LoVo (cell line): Measurements from ENCODE around the gene GRK5.
"Not testable (repeated sequence)": the region's sequence is repeated elsewhere in the genome, so short reads cannot be mapped to it uniquely, and the experiment has no call there.

ENCODE experiments used
- DNase-seq: peaks from one replicate; pipeline ENCODE4 v3.0.0-alpha.2; 2016; ENCODE audit warnings: low spot score

GRK5 gene

DNA sequence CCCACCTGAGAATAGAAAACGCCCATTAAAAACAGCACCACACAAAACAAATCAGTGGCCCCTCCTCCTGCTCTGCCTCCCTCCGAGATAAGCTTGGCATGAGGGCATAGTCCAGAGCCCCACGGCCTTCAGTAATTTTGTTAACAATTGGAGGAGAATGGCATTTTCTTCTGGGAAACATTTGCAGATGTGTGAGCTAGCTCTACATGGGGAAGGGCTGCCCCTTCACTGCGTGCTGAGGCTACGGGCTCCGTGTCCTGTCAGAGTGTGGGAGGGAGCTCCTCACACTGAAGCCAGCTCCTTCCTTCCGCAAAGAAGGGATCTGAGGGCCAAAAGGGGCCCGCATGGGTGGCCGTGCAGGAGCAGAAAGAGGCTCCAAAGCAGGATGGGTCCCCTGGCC is 15.2 kb downstream of the GRK5 start:
- DNase-seq, result no peak

DNA sequence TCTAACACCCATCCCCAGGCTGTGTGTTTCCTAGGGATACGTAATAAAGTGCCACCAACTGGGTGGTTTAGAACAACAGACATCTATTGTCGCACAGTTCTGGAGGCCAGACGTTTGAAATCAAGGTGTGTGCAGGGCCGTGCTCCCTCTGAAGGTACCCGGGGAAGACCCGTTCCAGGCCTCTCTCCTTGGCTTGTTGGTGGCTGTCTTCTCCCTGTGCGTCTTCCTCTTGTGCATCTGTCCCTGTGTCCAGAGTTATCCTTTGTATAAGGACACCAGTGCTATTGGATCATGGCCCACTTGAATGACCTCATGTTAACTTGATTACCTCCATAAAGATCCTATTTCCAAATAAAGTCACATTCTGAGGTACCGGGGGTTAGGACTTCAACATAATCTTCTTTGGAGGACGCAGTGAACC is 15.6 kb downstream of the GRK5 start:
- no peak for DNase-seq

DNA sequence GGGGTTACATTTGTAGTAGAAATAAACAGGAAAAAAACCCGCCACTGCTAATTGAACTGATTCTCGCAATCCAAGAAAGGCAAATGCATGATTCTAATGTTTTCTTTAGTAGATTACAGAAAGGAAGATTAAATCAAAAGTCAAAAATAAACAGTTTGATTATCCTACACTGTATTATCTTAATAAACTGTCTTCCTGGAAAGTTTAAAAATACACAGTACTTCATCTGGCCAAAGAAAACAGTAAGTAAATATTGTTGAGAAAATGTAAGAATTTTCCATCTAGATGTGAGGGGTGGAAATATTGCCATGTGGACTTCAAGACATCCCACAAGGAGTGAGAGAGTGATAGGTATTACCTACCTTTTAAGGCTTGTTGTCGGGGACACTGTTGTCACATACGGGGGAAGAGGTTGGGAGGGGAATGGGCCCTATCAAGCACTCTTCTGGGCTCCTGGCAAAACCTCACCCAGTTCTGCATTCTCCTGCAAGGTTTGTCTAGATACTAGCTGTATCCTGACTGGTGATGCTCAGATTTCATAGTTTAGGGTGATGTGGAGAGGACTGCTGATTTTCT is 17.8 kb downstream of the GRK5 start:
- no peak for DNase-seq

DNA sequence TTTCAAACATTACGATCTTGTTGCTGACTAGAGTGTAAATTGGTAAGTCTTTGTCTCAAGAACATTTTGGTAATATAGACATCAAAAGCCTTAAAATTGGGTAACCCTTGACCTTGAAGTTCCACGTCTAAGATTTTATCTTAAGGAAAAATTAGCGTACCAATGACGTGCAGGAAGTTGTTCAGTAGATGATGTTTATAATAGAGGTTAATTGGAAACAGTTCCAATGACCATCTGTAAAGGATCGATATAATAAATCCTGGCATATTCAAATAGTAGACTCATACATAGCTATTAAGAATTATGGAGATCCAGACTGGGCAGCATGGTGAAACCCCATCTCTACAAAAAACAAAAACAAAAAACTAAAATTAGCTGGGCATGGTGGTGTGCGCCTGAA is 20.5 kb downstream of the GRK5 start:
- DNase-seq, result no peak

DNA sequence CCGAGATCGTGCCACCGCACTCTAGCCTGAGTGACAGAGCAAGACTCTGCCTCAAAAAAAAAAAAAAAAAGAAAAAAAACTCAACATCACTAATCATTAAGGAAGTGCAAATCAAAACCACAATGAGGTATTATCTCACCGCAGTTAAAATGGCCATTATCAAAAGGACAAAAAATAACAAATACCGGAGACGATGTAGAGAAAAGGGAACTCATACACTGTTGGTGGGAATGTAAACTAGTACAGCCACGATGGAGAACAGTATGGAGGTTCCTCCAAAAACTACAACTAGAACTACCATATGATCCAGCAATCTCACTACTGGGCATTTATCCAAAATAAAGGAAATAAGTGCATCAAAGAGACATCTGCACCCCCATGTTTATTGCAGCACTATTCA is 24.3 kb downstream of the GRK5 start:
- no peak for DNase-seq

DNA sequence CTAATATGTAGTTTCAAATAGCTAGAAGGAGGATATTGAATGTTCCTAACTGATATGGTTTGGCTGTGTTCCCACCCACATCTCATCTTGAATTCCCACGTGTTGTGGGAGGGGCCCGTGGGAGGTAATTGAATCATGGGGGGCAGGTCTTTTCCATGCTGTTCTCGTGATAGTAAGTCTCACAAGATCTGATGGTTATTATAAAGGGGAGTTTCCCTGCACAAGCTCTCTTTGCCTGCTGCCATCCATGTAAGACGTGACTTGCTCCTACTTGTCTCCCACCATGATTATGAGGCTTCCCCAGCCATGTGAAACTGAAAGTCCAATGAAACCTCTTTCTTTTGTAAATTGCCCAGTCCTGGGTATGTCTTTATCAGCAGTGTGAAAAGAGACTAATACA is 25.1 kb downstream of the GRK5 start:
- DNase-seq, result not testable (repeated sequence)

DNA sequence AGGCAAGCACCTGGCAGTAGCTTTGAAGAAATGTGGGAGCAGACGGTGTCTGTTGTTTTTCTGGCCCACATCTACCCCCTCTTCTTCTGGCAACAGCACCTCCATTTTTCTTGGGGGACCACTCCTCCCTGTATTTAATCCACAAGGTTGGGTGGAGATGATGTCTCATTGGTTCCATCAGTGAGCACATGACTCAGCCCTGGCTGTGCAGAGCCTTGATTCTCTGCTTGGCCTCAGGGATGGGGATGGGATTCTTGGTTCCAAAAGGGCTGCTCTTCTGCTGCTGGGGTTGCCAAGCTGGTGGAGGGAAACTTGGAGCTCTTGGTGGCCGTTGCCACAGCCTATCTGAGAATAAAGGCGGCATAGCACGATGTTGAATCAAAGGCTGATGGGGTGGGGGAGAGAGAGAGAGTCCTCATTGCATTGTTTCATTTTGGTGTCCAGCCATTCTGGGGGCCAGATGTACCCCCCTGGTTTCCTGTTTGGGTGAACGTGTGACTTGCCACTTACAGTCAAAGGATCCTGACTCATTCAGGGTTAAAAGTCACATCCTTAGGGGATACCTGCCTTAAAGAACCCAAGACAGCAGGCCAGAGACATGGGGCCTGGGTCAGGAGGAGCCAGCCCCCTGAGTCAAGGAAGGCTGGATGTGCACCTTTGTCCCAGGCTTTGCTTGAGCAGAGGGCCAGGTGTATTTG is 25.9 kb downstream of the GRK5 start:
- DNase-seq, result no peak

DNA sequence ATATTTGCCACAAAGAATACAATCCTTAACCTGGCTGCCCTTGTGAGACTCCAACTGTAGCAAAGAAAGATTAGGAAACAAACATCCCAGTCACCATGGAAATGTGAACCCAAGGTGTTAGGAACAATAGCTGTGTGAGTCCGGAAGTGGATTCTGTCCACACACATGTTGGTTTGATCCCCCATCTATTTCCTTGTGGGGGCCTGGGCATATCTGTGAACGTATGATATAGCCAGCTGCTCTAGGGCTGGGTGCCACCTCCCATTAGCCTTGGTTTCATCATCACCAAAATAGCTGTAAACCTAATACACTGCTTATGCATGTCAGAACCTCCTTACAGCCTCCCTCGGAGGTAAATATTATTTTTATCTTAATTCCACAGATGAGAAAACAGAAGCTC is 26.4 kb downstream of the GRK5 start:
- DNase-seq, result no peak

DNA sequence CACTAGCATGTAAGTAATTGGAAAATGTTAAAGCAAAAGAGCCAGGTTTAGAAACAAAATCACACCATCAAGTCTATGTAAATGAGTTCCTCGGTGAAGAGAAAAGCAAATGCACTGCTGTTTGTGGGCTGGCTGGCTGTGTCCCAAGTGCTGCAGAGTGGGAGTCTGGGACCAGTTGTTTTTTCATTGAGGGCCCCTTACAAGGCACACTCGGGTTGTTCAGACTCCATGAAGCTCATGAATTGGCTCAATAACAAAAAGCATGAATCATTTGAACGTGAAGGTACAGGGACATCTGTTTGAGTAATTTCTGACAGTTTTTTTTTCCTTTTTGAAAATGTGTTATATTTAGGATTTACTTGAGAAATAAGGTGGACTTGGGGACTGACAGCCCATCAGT is 28.0 kb downstream of the GRK5 start:
- DNase-seq, result no peak

DNA sequence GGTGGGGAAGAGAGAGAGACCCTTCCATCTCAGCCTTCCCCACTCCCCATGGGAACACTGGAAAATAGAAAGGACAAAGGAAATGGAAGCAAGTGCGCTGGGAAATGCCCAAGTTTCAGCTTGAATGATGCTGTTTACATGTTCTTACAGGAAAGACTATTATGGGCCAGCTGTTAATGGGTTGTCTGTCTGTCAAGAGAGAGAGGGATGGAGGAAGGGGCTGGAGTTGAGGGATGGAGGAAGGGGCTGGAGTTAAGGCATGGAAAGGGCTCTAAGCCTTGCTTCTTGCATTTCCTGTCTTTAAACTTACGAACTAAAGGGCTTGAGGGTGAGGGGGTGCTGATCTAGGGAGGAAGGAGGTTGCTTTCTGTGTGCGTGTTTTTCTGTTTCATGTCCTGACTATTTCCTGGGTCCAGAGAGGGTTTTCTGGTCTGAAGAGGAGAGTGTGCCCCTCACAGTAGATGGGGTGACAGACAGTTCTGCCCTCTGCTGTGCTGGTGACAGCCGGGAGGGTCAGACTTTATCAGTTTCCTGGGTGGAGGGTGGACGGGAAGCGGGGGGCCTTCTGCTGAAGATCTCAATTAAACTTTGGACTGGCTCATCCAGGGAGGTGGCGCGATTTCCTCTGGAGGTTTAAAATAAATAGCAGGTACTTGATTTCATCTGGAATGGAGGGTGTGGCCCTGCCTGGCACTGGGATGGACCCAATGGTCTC is 30.5 kb downstream of the GRK5 start:
- no peak for DNase-seq

DNA sequence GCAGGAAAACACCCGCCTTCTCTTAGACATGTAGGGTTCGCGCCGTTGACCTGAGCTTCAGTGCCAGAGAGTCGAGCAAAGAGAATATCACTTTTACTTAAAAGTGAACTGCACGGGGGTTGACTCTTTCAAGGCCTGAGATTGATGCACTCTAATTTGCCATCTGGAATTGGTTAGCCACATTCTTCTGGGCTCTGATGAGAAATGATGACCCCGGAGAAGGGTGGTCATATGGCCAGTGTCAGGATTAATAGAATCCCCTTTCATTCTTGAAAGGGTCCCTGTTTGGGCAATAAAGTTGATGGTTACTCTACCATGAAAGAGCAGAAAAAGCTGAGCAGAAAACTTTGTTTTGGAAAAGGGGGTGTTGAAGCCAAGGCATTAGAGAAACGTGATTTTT is 31.2 kb downstream of the GRK5 start:
- no peak for DNase-seq

DNA sequence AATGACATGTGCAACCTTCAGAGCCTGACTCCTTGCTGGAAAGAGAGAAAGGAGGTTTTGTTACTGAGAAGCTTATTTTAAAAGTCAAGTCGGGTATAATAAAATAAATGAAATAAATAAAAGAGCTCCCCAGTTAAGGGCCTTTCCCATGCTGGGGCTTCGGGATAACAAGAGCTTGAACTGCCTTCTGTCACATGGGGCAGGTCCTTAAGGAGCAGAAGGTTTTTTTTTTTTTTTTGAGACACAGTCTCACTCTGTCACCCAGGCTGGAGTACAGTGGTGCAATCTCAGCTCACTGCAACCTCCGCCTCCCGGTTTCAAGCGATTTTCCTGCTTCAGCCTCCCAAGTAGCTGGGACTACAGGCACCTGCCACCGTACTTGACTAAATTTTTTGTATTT is 31.6 kb downstream of the GRK5 start:
- DNase-seq, result not testable (repeated sequence)

DNA sequence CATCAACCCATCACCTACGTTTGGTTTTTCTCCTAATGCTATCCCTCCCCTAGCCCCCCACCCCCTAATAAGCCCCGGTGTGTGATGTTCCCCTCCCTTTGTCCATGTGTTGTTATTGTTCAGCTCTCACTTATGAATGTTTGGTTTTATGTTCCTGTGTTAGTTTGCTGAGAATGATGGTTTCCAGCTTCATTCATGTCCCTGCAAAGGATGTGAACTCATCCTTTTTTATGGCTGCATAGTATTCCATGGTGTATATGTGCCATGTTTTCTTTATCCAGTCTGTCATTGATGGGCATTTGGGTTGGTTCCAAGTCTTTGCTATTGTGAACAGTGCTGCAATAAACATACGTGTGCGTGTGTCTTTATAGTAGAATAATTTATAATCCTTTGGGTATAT is 32.3 kb downstream of the GRK5 start:
- DNase-seq, result not testable (repeated sequence)

DNA sequence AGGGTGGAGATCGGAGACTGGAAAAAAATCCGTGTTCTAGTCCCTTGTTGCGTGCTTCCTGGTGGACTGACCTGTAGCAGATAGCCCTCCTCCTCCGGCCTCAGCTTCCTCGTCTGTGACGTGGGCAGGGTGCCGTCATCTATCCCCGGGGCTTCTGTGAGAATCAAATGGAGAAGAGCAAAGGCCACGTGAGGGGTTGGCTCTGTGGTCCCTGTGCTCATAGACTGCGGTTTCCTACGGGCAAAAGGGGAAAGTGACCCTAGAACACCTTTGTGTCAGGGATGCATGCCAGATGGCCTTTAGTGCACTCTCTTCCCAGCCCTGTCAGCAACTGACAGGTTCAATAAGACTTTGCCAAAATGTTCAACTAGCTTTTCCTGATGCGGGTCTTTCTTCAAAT is 33.7 kb downstream of the GRK5 start:
- DNase-seq, result no peak

DNA sequence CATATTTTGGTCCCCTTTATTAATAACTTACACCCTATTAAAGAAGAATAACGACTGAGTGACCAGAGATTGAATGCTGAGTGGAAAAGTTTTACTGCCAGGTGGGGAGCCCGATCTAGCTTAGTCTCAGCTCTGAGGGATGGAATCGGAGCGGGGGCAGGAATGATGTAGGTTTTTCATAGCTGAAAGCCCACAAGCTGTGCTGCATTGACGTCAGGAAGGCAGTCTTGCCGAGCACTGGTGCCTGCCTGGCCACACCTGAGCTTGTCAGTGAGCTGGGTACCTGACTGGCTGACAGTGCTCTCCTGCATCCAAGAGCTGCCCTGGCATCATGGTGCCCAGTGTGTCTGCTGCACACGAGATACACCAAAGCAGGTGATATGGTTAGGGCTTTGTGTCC is 34.8 kb downstream of the GRK5 start:
- no peak for DNase-seq

DNA sequence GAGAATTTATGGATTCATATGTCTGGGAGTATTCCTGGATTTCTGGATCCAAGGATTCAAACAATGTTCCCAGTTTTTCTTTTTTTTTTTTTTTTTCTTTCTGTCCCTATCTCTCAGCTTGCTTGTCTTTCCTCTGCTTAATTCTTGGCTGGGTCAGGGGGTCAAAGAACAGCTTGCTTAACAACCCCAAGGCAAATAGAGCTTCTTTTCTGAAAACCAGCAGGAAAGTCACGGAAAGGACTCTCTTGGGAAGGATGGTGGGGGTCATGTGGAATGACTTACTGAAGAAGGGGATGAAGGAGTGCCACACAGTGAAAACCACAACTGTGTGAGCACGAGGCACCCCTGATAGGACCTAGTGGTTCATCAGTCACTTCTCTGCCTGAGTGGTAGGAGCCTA is 36.1 kb downstream of the GRK5 start:
- no peak for DNase-seq

DNA sequence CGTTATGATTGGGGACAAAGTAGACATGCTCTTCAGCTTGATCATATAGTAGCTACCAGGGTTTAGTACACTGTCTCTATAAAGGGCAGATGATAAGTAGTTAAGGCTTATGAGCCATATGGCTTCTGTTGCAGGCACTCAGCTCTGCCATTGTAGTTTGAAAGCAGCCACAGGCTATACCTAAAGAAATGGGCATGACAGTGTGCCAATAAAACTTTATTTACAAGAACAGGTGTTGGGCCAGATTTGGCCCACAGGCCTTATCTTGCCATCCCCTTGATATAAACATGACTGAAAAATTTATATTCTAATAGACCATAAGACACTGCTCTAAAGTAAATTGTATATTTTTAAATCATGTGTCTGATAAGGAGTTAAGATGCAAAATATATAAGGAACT is 36.6 kb downstream of the GRK5 start:
- no peak for DNase-seq

DNA sequence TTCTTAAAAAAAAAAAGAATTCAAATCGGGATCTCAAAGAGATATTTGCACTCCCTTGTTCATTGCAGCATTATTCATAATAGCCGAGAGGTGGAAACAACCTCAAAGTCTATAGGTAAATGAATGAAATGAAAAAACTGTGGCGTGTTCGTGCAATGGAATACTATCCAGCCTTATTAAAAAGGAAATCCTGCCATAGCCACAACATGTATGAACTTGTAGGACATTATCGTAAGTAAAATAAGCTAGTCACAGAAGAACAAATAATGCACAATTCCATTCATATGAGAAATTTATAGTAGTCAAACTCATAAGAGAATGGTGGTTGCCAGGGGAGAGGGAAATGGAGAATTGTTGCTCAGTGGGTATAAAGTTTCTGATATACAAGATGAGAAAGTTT is 37.9 kb downstream of the GRK5 start:
- no peak for DNase-seq

DNA sequence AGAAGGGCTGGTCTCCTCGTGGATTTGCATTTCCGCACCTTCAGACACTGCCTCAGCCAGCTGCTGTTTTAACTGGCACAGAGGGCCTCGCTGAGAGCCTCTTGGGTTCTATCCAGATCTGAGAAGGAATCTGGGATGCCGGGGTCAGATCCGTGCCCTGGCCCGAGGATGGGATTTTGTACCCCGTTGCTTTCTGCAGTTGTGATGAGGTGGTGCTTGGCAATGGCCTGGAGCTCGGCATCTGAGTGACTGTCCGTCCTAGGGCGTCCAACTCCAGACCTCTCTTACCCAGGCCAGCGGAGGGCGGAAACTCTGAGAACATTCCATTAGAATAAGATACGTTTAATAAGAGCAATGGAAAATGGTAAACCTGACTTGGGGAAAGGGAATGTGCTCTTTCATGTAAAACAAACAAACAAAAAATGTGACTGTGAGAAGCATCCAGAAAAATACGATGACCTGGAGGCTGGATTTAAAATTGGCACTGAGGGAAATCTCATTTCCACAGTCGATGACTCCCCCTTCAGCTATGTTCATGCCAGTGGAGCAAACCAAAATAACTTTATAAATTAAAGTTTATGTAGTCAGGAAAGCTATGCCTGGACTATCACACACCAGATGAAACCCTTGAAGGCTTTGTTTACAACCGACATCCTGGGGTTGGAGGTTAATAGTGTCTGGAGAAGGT is 39.6 kb downstream of the GRK5 start:
- DNase-seq, result no peak

DNA sequence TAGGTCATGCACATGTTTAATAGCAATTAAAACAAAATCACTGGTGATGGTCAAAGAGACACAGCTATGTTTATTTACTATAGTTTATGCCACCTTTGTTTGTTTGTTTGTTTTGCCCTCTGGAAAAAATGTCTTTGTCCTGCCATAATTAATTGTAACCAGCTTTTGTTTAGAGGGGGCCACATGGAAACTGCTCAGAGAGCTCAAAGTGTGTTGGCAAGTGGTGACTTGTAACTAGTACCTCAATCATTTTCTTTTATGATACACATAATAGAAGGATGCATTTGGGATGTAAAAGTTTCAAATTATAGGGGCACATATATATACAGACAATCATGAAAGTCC is 40.2 kb downstream of the GRK5 start:
- no peak for DNase-seq

DNA sequence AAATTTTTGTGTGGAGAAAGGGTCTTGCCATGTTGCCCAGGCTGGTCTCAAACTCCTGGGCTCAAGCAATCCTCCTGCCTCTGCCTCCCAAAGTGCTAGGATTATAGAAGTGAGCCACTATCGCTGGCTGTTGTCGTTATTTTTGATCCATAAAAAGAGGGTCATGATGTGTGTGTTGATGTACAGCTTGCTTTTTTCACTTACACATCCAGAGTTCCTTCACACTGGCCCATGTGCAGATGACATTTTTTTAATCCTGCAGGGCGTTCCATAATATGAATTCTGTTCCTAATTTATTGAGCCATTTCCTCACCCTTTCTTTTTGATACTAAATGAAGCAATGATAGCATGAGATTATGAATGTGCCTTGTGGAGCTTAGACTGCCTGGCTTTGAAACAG is 40.8 kb downstream of the GRK5 start:
- no peak for DNase-seq

DNA sequence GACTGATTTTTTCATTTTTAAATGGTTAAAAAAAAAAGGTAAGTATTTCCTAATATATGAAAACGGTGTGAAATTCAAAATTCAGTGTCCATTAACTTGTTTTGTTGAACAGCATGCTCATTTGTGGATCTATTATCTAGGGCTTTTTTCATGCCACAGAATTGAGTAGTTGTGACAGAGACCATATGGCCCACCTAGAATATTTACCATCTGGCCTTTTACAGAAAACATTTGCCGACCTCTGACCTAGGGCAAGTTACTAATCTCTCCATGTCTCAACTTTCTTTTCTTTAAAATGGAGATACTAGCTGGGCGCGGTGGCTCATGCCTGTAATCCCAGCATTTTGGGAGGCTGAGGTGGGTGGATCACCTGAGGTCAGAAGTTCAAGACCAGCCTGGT is 41.3 kb downstream of the GRK5 start:
- DNase-seq, result no peak

DNA sequence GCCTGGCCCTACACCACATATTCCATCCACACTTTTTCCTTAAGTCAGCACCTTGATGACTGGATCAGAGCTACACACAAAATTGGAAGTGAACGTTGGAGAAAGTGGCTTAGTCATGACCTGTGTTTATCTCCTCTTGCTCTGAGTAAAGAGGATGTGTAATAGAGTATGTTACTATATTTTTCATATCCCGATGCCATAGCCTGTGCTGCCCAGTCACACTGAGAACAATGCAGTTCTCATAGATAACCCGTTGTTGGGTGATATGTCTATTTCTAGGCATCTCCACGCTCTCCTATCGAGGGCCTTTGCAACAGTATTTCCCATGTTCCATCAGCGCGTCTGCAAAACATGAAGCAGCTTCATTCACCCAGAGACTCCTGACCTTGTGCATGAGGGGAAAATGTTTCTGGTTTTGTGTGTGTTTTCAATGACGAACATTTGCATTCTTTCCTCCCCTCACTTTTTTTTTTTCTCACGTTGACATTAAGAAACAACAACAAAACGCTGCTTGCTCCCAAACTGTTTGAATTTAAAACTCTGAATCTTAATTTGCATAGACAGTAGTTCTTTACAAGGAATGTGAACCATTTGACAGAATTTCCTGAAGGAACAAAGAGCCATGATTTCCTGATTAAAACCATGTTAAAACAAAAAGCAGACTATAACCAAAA is 43.4 kb downstream of the GRK5 start:
- no peak for DNase-seq
